ENCODE measurements around the gene AGPAT1.

GRCh38 chr6:32224696-32225095 lies 48.8 kb upstream of the AGPAT1 start:
- TF ChIP-seq POLR2A (IDR thresholded peaks at IDR 0.05; ENCODE audit: low read depth, low read length) (no peak), POLR2AphosphoS5 (IDR thresholded peaks at IDR 0.05; ENCODE audit: low read depth, low read length) (no peak), TAF1 (IDR thresholded peaks at IDR 0.05; ENCODE audit: borderline replicate concordance, low read depth, low read length) (no peak)

All from GM12892 (cell line).